ENCODE results near the gene HOXA9. TPM values are rescaled to one million over a fixed set of nuclear protein-coding genes. Genes with fewer than 3 reads are reported as not detected.

Gene HOXA9
- total RNA-seq, 2 experiments from 2014 or later = 0.19 TPM; not detected in 1

- peaks cover 87% of the 10 kb centered on the region for H3K27me3 Mint-ChIP-seq
- no peak overlapping the region for H3K27ac Mint-ChIP-seq
- POLR2A ChIA-PET = no interaction called here
Observed at GRCh38 chr7:27207348-27207985, 42.1 kb upstream of the HOXA9 start.

GRCh38 chr7:27205325-27206280 lies 40.3 kb upstream of the HOXA9 start:
- no peak for DNase-seq
- Mint-ChIP-seq H3K9me3 (no peaks in the 10 kb centered on the region), H3K27me3 (peaks cover 88% of the 10 kb centered on the region), H3K27ac (no peak overlapping the region), H3K4me1 (ENCODE audit: low read depth) (peaks cover 30% of the 10 kb centered on the region), H3K4me3 (no peak overlapping the region), H3K36me3 (no peaks in the 10 kb centered on the region)
- intact Hi-C loops (cut with micrococcal nuclease) = no loop called here
- CTCF ChIA-PET = interaction anchor here (0.9 kb wide), 2 partner anchors 9 to 13 kb away, joined by 3 read pairs; no protein-coding TSS in a partner anchor
- POLR2A ChIA-PET = no interaction called here

More at GRCh38 chr7:27207348-27207985, 42.1 kb upstream of the HOXA9 start:
- Mint-ChIP-seq H3K4me3 (no peak overlapping the region), H3K9me3 (no peaks in the 10 kb centered on the region), H3K36me3 (no peaks in the 10 kb centered on the region), H3K4me1 (ENCODE audit: low read depth) (peaks cover 18% of the 10 kb centered on the region)
- intact Hi-C loops (cut with micrococcal nuclease) = no loop called here
- no peak for DNase-seq
- CTCF ChIA-PET = interaction anchor here (1.3 to 2.3 kb wide), 2 partner anchors 12 to 367 kb away, joined by 3 to 10 read pairs; no protein-coding TSS in a partner anchor

GRCh38 chr7:27204851-27205322 lies 39.5 kb upstream of the HOXA9 start:
- DNase-seq = no peak
- Mint-ChIP-seq H3K9me3 (no peaks in the 10 kb centered on the region), H3K27ac (no peak overlapping the region), H3K4me3 (no peak overlapping the region), H3K4me1 (ENCODE audit: low read depth) (peaks cover 29% of the 10 kb centered on the region), H3K36me3 (peaks cover under 1% of the 10 kb centered on the region), H3K27me3 (peaks cover 85% of the 10 kb centered on the region)
- POLR2A ChIA-PET = no interaction called here
- CTCF ChIA-PET = no interaction called here
- intact Hi-C loops (cut with micrococcal nuclease) = no loop called here

- Mint-ChIP-seq H3K4me1 (ENCODE audit: low read depth) (peaks cover 31% of the 10 kb centered on the region), H3K27ac (no peak overlapping the region), H3K36me3 (peaks cover 2% of the 10 kb centered on the region), H3K4me3 (no peak overlapping the region), H3K27me3 (peaks cover 81% of the 10 kb centered on the region), H3K9me3 (no peaks in the 10 kb centered on the region)
- POLR2A ChIA-PET = interaction anchor here (0.6 kb wide), 1 partner anchor 560 kb away, joined by 3 read pairs; no protein-coding TSS in a partner anchor
- no peak for DNase-seq
- CTCF ChIA-PET = interaction anchor here (0.6 to 1.0 kb wide), 2 partner anchors 14 to 816 kb away, joined by 3 read pairs; no protein-coding TSS in a partner anchor
- intact Hi-C loops (cut with micrococcal nuclease) = no loop called here
Observed at GRCh38 chr7:27203964-27204594, 38.7 kb upstream of the HOXA9 start.

GRCh38 chr7:27203365-27203953 lies 38.1 kb upstream of the HOXA9 start:
- ChIA-PET CTCF (interaction anchor here (0.6 to 1.0 kb wide), 3 partner anchors 13 to 817 kb away, joined by 3 read pairs; no protein-coding TSS in a partner anchor), POLR2A (interaction anchor here (0.6 kb wide), 1 partner anchor 560 kb away, joined by 3 read pairs; no protein-coding TSS in a partner anchor)
- H3K9me3 Mint-ChIP-seq = no peaks in the 10 kb centered on the region
- no peak for DNase-seq
- H3K36me3 Mint-ChIP-seq = peaks cover 3% of the 10 kb centered on the region
- no peak overlapping the region for H3K4me3 Mint-ChIP-seq
- intact Hi-C loops (cut with micrococcal nuclease) = no loop called here
- no peak overlapping the region for H3K27ac Mint-ChIP-seq
- peaks cover 81% of the 10 kb centered on the region for H3K27me3 Mint-ChIP-seq
- peaks cover 33% of the 10 kb centered on the region for H3K4me1 Mint-ChIP-seq (ENCODE audit: low read depth)

GRCh38 chr7:27202862-27203134 lies 37.5 kb upstream of the HOXA9 start:
- no peak overlapping the region for H3K27ac Mint-ChIP-seq
- no peaks in the 10 kb centered on the region for H3K9me3 Mint-ChIP-seq
- CTCF ChIA-PET = interaction anchor here (0.9 to 1.0 kb wide), 2 partner anchors 42 to 825 kb away, joined by 3 read pairs; no protein-coding TSS in a partner anchor
- intact Hi-C loops (cut with micrococcal nuclease) = no loop called here
- peaks cover 3% of the 10 kb centered on the region for H3K36me3 Mint-ChIP-seq
- H3K27me3 Mint-ChIP-seq = peaks cover 83% of the 10 kb centered on the region
- DNase-seq = no peak
- no peak overlapping the region for H3K4me3 Mint-ChIP-seq
- H3K4me1 Mint-ChIP-seq (ENCODE audit: low read depth) = peaks cover 36% of the 10 kb centered on the region
- POLR2A ChIA-PET = no interaction called here

GRCh38 chr7:27202018-27202861 lies 36.9 kb upstream of the HOXA9 start:
- ChIA-PET CTCF (interaction anchor here (0.9 to 1.0 kb wide), 2 partner anchors 41 to 826 kb away, joined by 3 read pairs; no protein-coding TSS in a partner anchor), POLR2A (no interaction called here)
- no peak overlapping the region for H3K4me3 Mint-ChIP-seq
- peaks cover 84% of the 10 kb centered on the region for H3K27me3 Mint-ChIP-seq
- H3K4me1 Mint-ChIP-seq (ENCODE audit: low read depth) = peaks cover 36% of the 10 kb centered on the region
- DNase-seq = no peak
- H3K36me3 Mint-ChIP-seq = peaks cover 3% of the 10 kb centered on the region
- no peaks in the 10 kb centered on the region for H3K9me3 Mint-ChIP-seq
- no peak overlapping the region for H3K27ac Mint-ChIP-seq
- intact Hi-C loops (cut with micrococcal nuclease) = no loop called here

GRCh38 chr7:27201580-27202017 lies 36.3 kb upstream of the HOXA9 start:
- Mint-ChIP-seq H3K4me1 (ENCODE audit: low read depth) (peaks cover 36% of the 10 kb centered on the region), H3K27ac (no peak overlapping the region), H3K36me3 (peaks cover 3% of the 10 kb centered on the region), H3K27me3 (peaks cover 80% of the 10 kb centered on the region), H3K4me3 (no peak overlapping the region), H3K9me3 (no peaks in the 10 kb centered on the region)
- POLR2A ChIA-PET = no interaction called here
- CTCF ChIA-PET = no interaction called here
- no peak for DNase-seq
- intact Hi-C loops (cut with micrococcal nuclease) = no loop called here

- peaks cover 80% of the 10 kb centered on the region for H3K27me3 Mint-ChIP-seq
- no peak for DNase-seq
- ChIA-PET POLR2A (no interaction called here), CTCF (no interaction called here)
- peak overlapping the region; percentile 39 for H3K27ac Mint-ChIP-seq
- peaks cover 36% of the 10 kb centered on the region for H3K4me1 Mint-ChIP-seq (ENCODE audit: low read depth)
- no peaks in the 10 kb centered on the region for H3K9me3 Mint-ChIP-seq
- intact Hi-C loops (cut with micrococcal nuclease) = loop anchor here (1.0 kb wide), 1 partner anchor 12 kb away; no protein-coding TSS in a partner anchor
- peak overlapping the region; percentile 27 for H3K4me3 Mint-ChIP-seq
- H3K36me3 Mint-ChIP-seq = peaks cover 3% of the 10 kb centered on the region
Observed at GRCh38 chr7:27200761-27201579, 35.6 kb upstream of the HOXA9 start.
